Bone marrow (tissue), 2 donors: ENCODE data around the gene WBP1.
"Not testable (repeated sequence)": the region's sequence is repeated elsewhere in the genome, so short reads cannot be mapped to it uniquely, and the experiment has no call there.

Source experiments
- DNase-seq, 2 donors: peaks; one replicate each; lab custom pipeline; 2025; lab: John Stamatoyannopoulos, UW

Gene WBP1

GRCh38 chr2:74454654-74455511 is 3.4 kb upstream of the WBP1 start, which contains the start of gene INO80B:
INO80B (plus strand) TSS chr2:74455087; CDS start chr2:74455117, 30 bp downstream.
- DNase-seq: peak; percentile 86 to 98

- DNase-seq: no peak
These were observed 1.1 kb upstream of the WBP1 start for GRCh38 chr2:74457129-74457548.

- DNase-seq: peak in 1 of 2 donors; percentile 79
These were observed 598 bp upstream of the WBP1 start for GRCh38 chr2:74457549-74458131.

GRCh38 chr2:74458938-74459363 is 713 bp downstream of the WBP1 start:
- no peak for DNase-seq

- not testable (repeated sequence) for DNase-seq
These were observed 1.4 kb downstream of the WBP1 start for GRCh38 chr2:74459503-74460118.

- not testable (repeated sequence) for DNase-seq
These were observed 1.9 kb downstream of the WBP1 start for GRCh38 chr2:74460187-74460586.

- DNase-seq: no peak
These were observed 3.2 kb downstream of the WBP1 start for GRCh38 chr2:74461187-74462053.

GRCh38 chr2:74462054-74462785 is 4.0 kb downstream of the WBP1 start:
- no peak for DNase-seq

- no peak for DNase-seq
These were observed 4.5 kb downstream of the WBP1 start for GRCh38 chr2:74462786-74463105.

GRCh38 chr2:74464406-74464805 is 6.2 kb downstream of the WBP1 start:
- no peak for DNase-seq

GRCh38 chr2:74470742-74471141 is 12.5 kb downstream of the WBP1 start:
- DNase-seq: not testable (repeated sequence)

- DNase-seq: no peak
These were observed 13.3 kb downstream of the WBP1 start for GRCh38 chr2:74471332-74472065.

- peak; percentile 75 to 87 for DNase-seq
These were observed 14.1 kb downstream of the WBP1 start, which contains the start of gene MRPL53 for GRCh38 chr2:74472086-74472944. MRPL53 (minus strand) TSS chr2:74472680; CDS start chr2:74472660, 20 bp downstream.

- no peak for DNase-seq
These were observed 14.7 kb downstream of the WBP1 start for GRCh38 chr2:74472945-74473258.

GRCh38 chr2:74474481-74474880 is 16.2 kb downstream of the WBP1 start:
- DNase-seq: no peak

- DNase-seq: no peak
These were observed 16.7 kb downstream of the WBP1 start for GRCh38 chr2:74474899-74475298.

- DNase-seq: no peak
These were observed 23.2 kb downstream of the WBP1 start for GRCh38 chr2:74481431-74481830.

- peak; percentile 63 to 81 for DNase-seq
These were observed 23.9 kb downstream of the WBP1 start for GRCh38 chr2:74481961-74482800.
